Measurements from ENCODE around the gene GUCA2A. TPM values are rescaled to one million over a fixed set of nuclear protein-coding genes. Genes with fewer than 3 reads are reported as not detected.

Gene GUCA2A
- total and polyA plus RNA-seq, 2 of the 13 experiments (the other 11 are each of a cell fraction or from before 2014, with no cell fraction given), result not detected

DNA sequence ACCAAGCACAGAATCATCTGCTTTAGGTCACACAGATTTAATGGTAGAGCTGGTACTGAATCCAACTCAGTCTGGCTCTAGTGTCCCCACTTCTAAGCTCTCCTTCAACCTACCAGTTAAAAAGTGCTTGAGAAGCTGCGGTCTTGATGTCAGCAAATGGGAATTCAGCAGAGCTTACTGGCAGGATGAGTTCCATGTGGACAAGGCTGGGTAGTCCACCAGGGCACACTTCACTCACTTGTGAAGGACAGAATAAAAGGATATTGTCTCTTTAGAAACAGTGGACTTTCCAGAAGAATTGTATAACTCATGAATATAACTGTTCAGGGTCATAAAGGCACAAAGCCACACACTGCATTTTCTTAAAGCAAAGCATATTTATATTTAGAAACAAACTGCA is 46.4 kb downstream of the GUCA2A start (continued):
- TF ChIP-seq NONO (IDR thresholded peaks at IDR 0.05), result no peak
- no peak for TF ChIP-seq NONO (CRISPR knock-in tag; conservative IDR thresholded peaks at IDR 0.05)
- TF ChIP-seq HMGA1 (CRISPR knock-in tag; conservative IDR thresholded peaks at IDR 0.05), result no peak
- TF ChIP-seq, protein P1, sequence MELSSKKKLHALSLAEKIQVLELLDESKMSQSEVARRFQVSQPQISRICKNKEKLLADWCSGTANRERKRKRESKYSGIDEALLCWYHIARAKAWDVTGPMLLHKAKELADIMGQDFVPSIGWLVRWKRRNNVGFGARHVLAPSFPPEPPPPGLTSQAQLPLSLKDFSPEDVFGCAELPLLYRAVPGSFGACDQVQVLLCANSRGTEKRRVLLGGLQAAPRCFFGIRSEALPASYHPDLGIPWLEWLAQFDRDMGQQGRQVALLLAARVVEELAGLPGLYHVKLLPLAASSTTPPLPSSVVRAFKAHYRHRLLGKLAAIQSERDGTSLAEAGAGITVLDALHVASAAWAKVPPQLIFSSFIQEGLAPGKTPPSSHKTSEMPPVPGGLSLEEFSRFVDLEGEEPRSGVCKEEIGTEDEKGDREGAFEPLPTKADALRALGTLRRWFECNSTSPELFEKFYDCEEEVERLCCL (CRISPR knock-in tag; IDR thresholded peaks at IDR 0.05; ENCODE audit: borderline replicate concordance), result no peak
- TF ChIP-seq ZNF724P (CRISPR knock-in tag; IDR thresholded peaks at IDR 0.05; ENCODE audit: borderline replicate concordance), result no peak
- TF ChIP-seq ZNF556 (CRISPR knock-in tag; IDR thresholded peaks at IDR 0.05; ENCODE audit: borderline replicate concordance), result no peak
- TF ChIP-seq ZNF552 (CRISPR knock-in tag; IDR thresholded peaks at IDR 0.05; ENCODE audit: borderline replicate concordance), result no peak

DNA sequence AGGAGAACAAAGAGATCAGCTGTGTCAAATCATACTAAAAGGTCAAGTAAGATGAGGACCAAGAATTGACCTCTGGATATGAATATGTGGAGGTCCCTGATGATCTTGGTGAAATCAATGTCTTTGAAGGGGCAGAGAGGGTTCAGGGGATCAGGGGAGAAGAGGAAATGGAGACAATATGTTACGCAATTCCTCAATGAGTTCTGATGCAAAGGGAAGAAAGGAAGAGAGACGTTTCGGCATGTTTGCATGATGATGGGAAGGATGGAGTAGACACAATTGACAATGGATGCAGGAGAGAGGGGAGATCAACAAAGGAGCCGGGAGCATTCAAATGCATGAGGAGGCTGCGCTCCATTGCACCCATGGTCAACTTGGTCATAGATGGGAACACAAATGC is 47.3 kb downstream of the GUCA2A start:
- CTCF ChIA-PET (ENCODE audit: low intra/inter-chr PET ratio, low total read pairs), result no interaction called here
- intact Hi-C loops (cut with micrococcal nuclease; ENCODE audit: unreplicated experiment), result no loop called here
- H3K4me3 ChIP-seq (replicated peaks in 1 of 3; ENCODE audit: insufficient read depth in 1 of 3, low read depth in 2 of 3, low read length in 3 of 3), result no peak overlapping the region
- H3K4me2 ChIP-seq (ENCODE audit: low read depth, low read length), result no peak overlapping the region
- H3K4me1 ChIP-seq (ENCODE audit: insufficient read depth, low read length), result no peaks in the 10 kb centered on the region
- 0 out of 5 replicates have a peak, but pooled peaks cover 0 to 13% of the 10 kb centered on the region in 2 experiments for H3K27me3 ChIP-seq (ENCODE audit: control insufficient read depth in 1 of 2, insufficient read depth in 2 of 2, low read length in 2 of 2)
- no peak overlapping the region for H3K9ac ChIP-seq (ENCODE audit: insufficient read depth, low read depth, low read length)
- H2AFZ ChIP-seq (ENCODE audit: low read length), result no peak overlapping the region
- FAIRE-seq (no peak), DNase-seq (ENCODE audit: low spot score) (no peak), ATAC-seq (no peak)
- H3K79me2 ChIP-seq (ENCODE audit: insufficient read depth, low read length), result no peaks in the 10 kb centered on the region
- H4K20me1 ChIP-seq (ENCODE audit: insufficient read depth, low read length), result no peaks in the 10 kb centered on the region
- no TSS peak for BruUV-seq (replicated peaks)
- POLR2A ChIA-PET, result no interaction called here
- H3K9me3 ChIP-seq (ENCODE audit: low read length), result no peaks in the 10 kb centered on the region
- in situ Hi-C loops (cut with HindIII; ENCODE audit: extremely low pct_ligation_motif_present, low pct_unique_long_range_greater_than_20kb), result no loop called here
- TF ChIP-seq HDAC6 (IDR thresholded peaks at IDR 0.05; ENCODE audit: low read depth, low read length) (no peak), ZNF234 (CRISPR knock-in tag; conservative IDR thresholded peaks at IDR 0.05) (no peak), ZNF510 (CRISPR knock-in tag; IDR thresholded peaks at IDR 0.05; ENCODE audit: low read depth) (no peak), CEBPB (IDR thresholded peaks at IDR 0.05; ENCODE audit: borderline replicate concordance, low read depth, low read length) (peak; percentile 83; the same call in 1 of the 2 replicates), ZMYM4 (CRISPR knock-in tag; IDR thresholded peaks at IDR 0.05) (no peak), MEIS1 (CRISPR knock-in tag; IDR thresholded peaks at IDR 0.05; ENCODE audit: borderline replicate concordance) (no peak), ZNF430 (CRISPR knock-in tag; IDR thresholded peaks at IDR 0.05) (no peak), ZBTB7A (CRISPR knock-in tag; IDR thresholded peaks at IDR 0.05) (no peak), TOE1 (CRISPR knock-in tag; IDR thresholded peaks at IDR 0.05) (no peak)
- no peaks in the 10 kb centered on the region for H3K36me3 ChIP-seq (replicated peaks in 1 of 2; ENCODE audit: control insufficient read depth in 1 of 2, insufficient read depth in 2 of 2, low read length in 2 of 2)
- H3K27ac ChIP-seq (ENCODE audit: extremely low read length, insufficient read depth, low read length), result no peak overlapping the region
- 43% methylated on average over 5 of the region's 5 CpGs for WGBS (ENCODE audit: low lambda C conversion rate)

Data from HepG2 (cell line).